GM12878 (cell line): Measurements from ENCODE around the gene DCST1. TPM values are rescaled to one million over a fixed set of nuclear protein-coding genes. Genes with fewer than 3 reads are reported as not detected.
A peak's percentile ranks its signal among the peaks of the same experiment; 100 is the strongest.

Source experiments
- ATAC-seq: fragments of 200-7000 bp; cut with Tn5 transposase; 3 replicates; pipeline ENCODE4 v1.9.1; 2020; ENCODE audit warnings: mild to moderate bottlenecking, moderate library complexity
- BruUV-seq: library from RNA; stranded (reverse); fragments of 400-500 nt; replicated peaks from 2 replicates; lab custom pipeline; 2021; lab: Mats Ljungman, UMichigan
- CTCF ChIA-PET: fragments of 300-600 bp; sonication (Branson Sonifier 250); formaldehyde crosslinking; extraction: SDS; loops from one replicate; lab custom pipeline; 2021; ENCODE audit warnings: inconsistent platforms; lab: Yijun Ruan, JAX
- POLR2A ChIA-PET: fragments of 350-600 bp; formaldehyde crosslinking; extraction: SDS; loops from one replicate; lab custom pipeline; 2021; ENCODE audit warnings: inconsistent platforms; lab: Charles Lee
- RAD21 ChIA-PET: fragments of 300-600 bp; sonication (Branson Sonifier 250); formaldehyde crosslinking; loops from one replicate; lab custom pipeline; 2023; ENCODE audit warnings: antibody characterized with exemption; ENCODE audit not compliant: unreplicated experiment; lab: Charles Lee
- SMC1A ChIA-PET: fragments of 300-600 bp; sonication (Branson Sonifier 250); formaldehyde crosslinking; loops from one replicate; lab custom pipeline; 2023; ENCODE audit not compliant: unreplicated experiment, uncharacterized antibody; lab: Charles Lee
- DNase-seq: peaks from one replicate; pipeline ENCODE4 v3.0.0-alpha.2; 2011; ENCODE audit warnings: low read depth, low spot score
- FAIRE-seq: peaks from 3 replicates; lab custom pipeline; 2011; peaks lifted over from hg19 to GRCh38; lab: Jason Lieb, UNC
- H2AFZ ChIP-seq: 2 replicates; pipeline ENCODE4 v1.6.0; 2011; ENCODE audit warnings: low read depth, low read length, control low read depth; ENCODE audit not compliant: control insufficient read depth
- H3K27ac ChIP-seq: 2 replicates; pipeline ENCODE4 v1.5.1; 2011; ENCODE audit warnings: control low read depth; ENCODE audit not compliant: control insufficient read depth, insufficient read depth
- H3K27me3 ChIP-seq, 2 experiments: replicated peaks in 1 of 2; 2 replicates each; pipeline versions ENCODE4 v1.6.0 to v1.6.1; 2011; ENCODE audit warnings: low read length in 1 of 2; ENCODE audit not compliant: control insufficient read depth in 2 of 2, insufficient read depth in 2 of 2
- H3K36me3 ChIP-seq, 2 experiments: 2 replicates each; pipeline ENCODE4 v1.5.1; 2011; ENCODE audit warnings: low read length in 1 of 2; ENCODE audit not compliant: control insufficient read depth in 2 of 2, insufficient read depth in 2 of 2
- H3K4me1 ChIP-seq: 2 replicates; pipeline ENCODE4 v1.6.1; 2011; ENCODE audit warnings: mild to moderate bottlenecking, low read length, moderate library complexity, mixed read lengths; ENCODE audit not compliant: control insufficient read depth, insufficient read depth
- H3K4me2 ChIP-seq: 2 replicates; pipeline ENCODE4 v1.6.0; 2011; ENCODE audit warnings: control low read depth; ENCODE audit not compliant: control insufficient read depth, insufficient read depth
- H3K4me3 ChIP-seq: fragments of 200-600 bp; sonication (generic); 2 replicates; pipeline ENCODE4 v1.5.1; 2016
- H3K79me2 ChIP-seq: 2 replicates; pipeline ENCODE4 v1.6.0; 2011; ENCODE audit warnings: low read length; ENCODE audit not compliant: control insufficient read depth, insufficient read depth
- H3K9ac ChIP-seq: 2 replicates; pipeline ENCODE4 v1.8.0; 2011; ENCODE audit warnings: low read length, control low read depth, mixed read lengths; ENCODE audit not compliant: control insufficient read depth, insufficient read depth
- H3K9me3 ChIP-seq: replicated peaks from 3 replicates; pipeline ENCODE4 v1.5.1; 2011; ENCODE audit warnings: mild to moderate bottlenecking, low read length; ENCODE audit not compliant: control insufficient read depth, insufficient read depth
- H4K20me1 ChIP-seq: 2 replicates; pipeline ENCODE4 v1.6.0; 2011; ENCODE audit not compliant: control insufficient read depth, insufficient read depth
- CBFB ChIP-seq: IDR thresholded peaks from 2 replicates; pipeline ENCODE4 v1.6.1; 2016; ENCODE audit warnings: antibody characterized with exemption, low read depth
- HCFC1 ChIP-seq: fragments of 150-350 bp; IDR thresholded peaks from 2 replicates; pipeline ENCODE4 v1.6.1; 2014; ENCODE audit warnings: low read length
- KLF5 ChIP-seq: fragments of 450-650 bp; IDR thresholded peaks from 2 replicates; pipeline ENCODE4 v1.6.1; 2014; ENCODE audit warnings: mild to moderate bottlenecking; ENCODE audit not compliant: partially characterized antibody
- MEF2A ChIP-seq: IDR thresholded peaks from 2 replicates; pipeline ENCODE4 v1.6.1; 2011; ENCODE audit warnings: low read depth, mild to moderate bottlenecking, low read length, moderate library complexity; ENCODE audit not compliant: insufficient read depth
- NBN ChIP-seq: fragments of 450-650 bp; IDR thresholded peaks from 2 replicates; pipeline ENCODE4 v1.6.1; 2016
- RAD21 ChIP-seq: IDR thresholded peaks from 2 replicates; pipeline ENCODE4 v1.6.1; 2011; ENCODE audit warnings: mild to moderate bottlenecking, low read depth, low read length, moderate library complexity; ENCODE audit not compliant: insufficient read depth
- SMAD1 ChIP-seq: fragments of 450-650 bp; IDR thresholded peaks from 2 replicates; pipeline ENCODE4 v1.6.1; 2018; ENCODE audit warnings: mild to moderate bottlenecking, low read depth; ENCODE audit not compliant: partially characterized antibody
- SP1 ChIP-seq: IDR thresholded peaks from one replicate; pipeline ENCODE4 v1.6.1; 2011; ENCODE audit warnings: low read depth, low read length
- TBL1XR1 ChIP-seq: IDR thresholded peaks from 2 replicates; pipeline ENCODE4 v1.6.1; 2012; ENCODE audit warnings: low read depth, low read length, improper control_type of control experiment
- USF2 ChIP-seq: IDR thresholded peaks from 2 replicates; pipeline ENCODE4 v1.6.1; 2011; ENCODE audit warnings: low read depth, low read length, improper control_type of control experiment, borderline replicate concordance
- ZBTB4 ChIP-seq: fragments of 450-650 bp; formaldehyde crosslinking; IDR thresholded peaks from 2 replicates; pipeline ENCODE4 v1.4.0; 2022; ENCODE audit warnings: mild to moderate bottlenecking, moderate library complexity
- ZNF207 ChIP-seq: fragments of 450-650 bp; IDR thresholded peaks from 2 replicates; pipeline ENCODE4 v1.6.1; 2014; ENCODE audit warnings: antibody characterized with exemption, mild to moderate bottlenecking, borderline replicate concordance
- WGBS: methylation state at CpG from one replicate; pipeline ENCODE4 v1.1.6; 2016; ENCODE audit warnings: low lambda C conversion rate; ENCODE audit not compliant: insufficient replicate concordance, insufficient coverage; ENCODE audit errors: missing lambda C conversion rate; 5-methylcytosine and 5-hydroxymethylcytosine counted together
- in situ Hi-C: fragments of 300-500 bp; cut with MboI; formaldehyde crosslinking; loops from 9 replicates; pipeline ENCODE4 v1.14.3; 2018; ENCODE audit warnings: mixed read lengths
- intact Hi-C: fragments of 100-400 bp; cut with micrococcal nuclease; formaldehyde crosslinking; loops from one replicate; pipeline ENCODE4 v1.14.2; 2022; ENCODE audit not compliant: unreplicated experiment
- polyA plus RNA-seq, 11 experiments: library from polyadenylated mRNA; depleted of rRNA in 4 of 11; unstranded in 6 of 11; stranded (reverse) in 5 of 11; fragments of >200 nt; fragmentation: Nextera tagmentation in 4 of 11; fragmentation: Illumina TruSeq in 1 of 11; extraction: Ambion mirVana in 4 of 11; extraction: Trizol in 1 of 11; gene quantifications; 1 replicate in 1 of 11; 2 replicates in 10 of 11; pipeline versions ENCODE4 v1.2.1 to v1.2.3, GENCODE V29; 2011 to 2016; ENCODE audit warnings: inconsistent platforms in 2 of 11, missing spikeins in 2 of 11, low read depth in 1 of 11
- total RNA-seq, 4 experiments: library from RNA; depleted of rRNA in 3 of 4; stranded (reverse); fragments of >200 nt in 3 of 4; fragmentation: Illumina TruSeq in 1 of 4; extraction: Trizol in 1 of 4; gene quantifications; 2 replicates each; pipeline versions ENCODE4 v1.2.1 to v1.2.3, GENCODE V29; 2013 to 2021
- TF ChIP-seq, protein P1 (sequence below), 3 experiments: IDR thresholded peaks in 2 of 3; conservative IDR thresholded peaks in 1 of 3; 2 replicates each; pipeline ENCODE4 v1.5.1; 2011; ENCODE audit warnings: low read depth in 3 of 3, low read length in 3 of 3, mild to moderate bottlenecking in 3 of 3, control low read depth in 2 of 3, moderate library complexity in 2 of 3, inconsistent platforms in 1 of 3, mixed read lengths in 1 of 3; ENCODE audit not compliant: control insufficient read depth in 2 of 3, insufficient read depth in 1 of 3; ENCODE audit errors: extremely low read depth in 1 of 3
- TF ChIP-seq, protein P2 (sequence below): IDR thresholded peaks from 2 replicates; pipeline ENCODE4 v1.6.1; 2012; ENCODE audit warnings: low read depth, low read length, improper control_type of control experiment

DCST1 gene
- total and polyA plus RNA-seq, 10 of the 15 experiments (the other 5 are each of a cell fraction or from before 2014, with no cell fraction given): not detected

- TF ChIP-seq ZBTB4 (CRISPR knock-in tag) (no peak), CBFB (no peak)
- TF ChIP-seq, all 136 proteins: peak for 0
Observed at GRCh38 chr1:154987326-154987725, 46.3 kb upstream of the DCST1 start (continued).

DNA sequence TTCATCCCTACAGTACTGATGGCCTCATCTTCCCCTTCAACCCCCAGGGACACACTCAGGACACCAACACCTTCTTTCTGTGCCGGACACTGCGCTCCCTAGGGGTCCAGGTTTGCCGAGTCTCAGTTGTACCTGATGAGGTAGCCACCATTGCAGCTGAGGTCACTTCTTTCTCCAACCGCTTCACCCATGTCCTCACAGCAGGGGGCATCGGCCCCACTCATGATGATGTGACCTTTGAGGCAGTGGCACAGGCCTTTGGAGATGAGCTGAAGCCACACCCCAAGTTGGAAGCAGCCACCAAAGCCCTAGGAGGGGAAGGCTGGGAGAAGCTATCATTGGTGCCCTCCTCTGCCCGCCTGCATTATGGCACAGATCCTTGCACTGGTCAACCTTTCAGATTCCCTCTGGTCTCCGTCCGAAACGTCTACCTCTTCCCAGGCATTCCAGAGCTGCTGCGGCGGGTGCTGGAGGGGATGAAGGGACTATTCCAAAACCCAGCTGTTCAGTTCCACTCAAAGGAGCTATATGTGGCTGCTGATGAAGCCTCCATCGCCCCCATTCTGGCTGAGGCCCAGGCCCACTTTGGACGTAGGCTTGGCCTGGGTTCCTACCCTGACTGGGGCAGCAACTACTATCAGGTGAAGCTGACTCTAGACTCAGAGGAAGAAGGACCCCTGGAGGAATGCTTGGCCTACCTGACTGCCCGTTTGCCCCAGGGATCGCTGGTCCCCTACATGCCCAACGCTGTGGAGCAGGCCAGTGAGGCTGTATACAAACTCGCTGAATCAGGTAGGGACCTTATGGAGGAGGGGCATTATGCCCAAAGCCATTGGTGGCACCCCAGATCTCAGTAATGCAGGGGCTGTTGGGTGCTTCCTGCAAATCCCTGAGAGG, 45.3 kb upstream of the DCST1 start:
- no peak overlapping the region for H3K4me3 ChIP-seq
- intact Hi-C loops (no loop called here), in situ Hi-C loops (no loop called here)
- H3K4me1 ChIP-seq: no peaks in the 10 kb centered on the region
- RAD21 ChIA-PET: interaction anchor here (1.5 to 1.7 kb wide), 2 partner anchors 12 to 29 kb away, joined by 5 to 7 read pairs; no protein-coding TSS in a partner anchor
- no peak for ATAC-seq
- no peak overlapping the region for H3K9ac ChIP-seq
- DNase-seq: no peak
- peaks cover 15 to 17% of the 10 kb centered on the region in 2 experiments; a peak in 3 of 4 replicates for H3K36me3 ChIP-seq
- SMC1A ChIA-PET: interaction anchor here (0.6 to 1.5 kb wide), 4 partner anchors 23 to 442 kb away, joined by 3 to 4 read pairs (median 3); no protein-coding TSS in a partner anchor
- no peak overlapping the region for H3K4me2 ChIP-seq
- FAIRE-seq: no peak
- 92% methylated on average over 17 of the region's 17 CpGs for WGBS
- no peaks in the 10 kb centered on the region for H3K9me3 ChIP-seq
- CTCF ChIA-PET: interaction anchor here (0.6 to 20.6 kb wide), 7 partner anchors 8 to 75 kb away, joined by 3 to 226 read pairs (median 3); partner anchors contain the start of genes LENEP and ZBTB7B
- peaks cover 16% of the 10 kb centered on the region for H3K79me2 ChIP-seq
- POLR2A ChIA-PET: interaction anchor here (0.8 to 1.2 kb wide), 5 partner anchors 11 to 130 kb away, joined by 3 to 4 read pairs (median 3); no protein-coding TSS in a partner anchor
- H4K20me1 ChIP-seq: no peaks in the 10 kb centered on the region
- no peaks in the 10 kb centered on the region for H3K27me3 ChIP-seq
- no peak overlapping the region for H2AFZ ChIP-seq
- BruUV-seq: no TSS peak
- no peak overlapping the region for H3K27ac ChIP-seq
- TF ChIP-seq, protein P1, sequence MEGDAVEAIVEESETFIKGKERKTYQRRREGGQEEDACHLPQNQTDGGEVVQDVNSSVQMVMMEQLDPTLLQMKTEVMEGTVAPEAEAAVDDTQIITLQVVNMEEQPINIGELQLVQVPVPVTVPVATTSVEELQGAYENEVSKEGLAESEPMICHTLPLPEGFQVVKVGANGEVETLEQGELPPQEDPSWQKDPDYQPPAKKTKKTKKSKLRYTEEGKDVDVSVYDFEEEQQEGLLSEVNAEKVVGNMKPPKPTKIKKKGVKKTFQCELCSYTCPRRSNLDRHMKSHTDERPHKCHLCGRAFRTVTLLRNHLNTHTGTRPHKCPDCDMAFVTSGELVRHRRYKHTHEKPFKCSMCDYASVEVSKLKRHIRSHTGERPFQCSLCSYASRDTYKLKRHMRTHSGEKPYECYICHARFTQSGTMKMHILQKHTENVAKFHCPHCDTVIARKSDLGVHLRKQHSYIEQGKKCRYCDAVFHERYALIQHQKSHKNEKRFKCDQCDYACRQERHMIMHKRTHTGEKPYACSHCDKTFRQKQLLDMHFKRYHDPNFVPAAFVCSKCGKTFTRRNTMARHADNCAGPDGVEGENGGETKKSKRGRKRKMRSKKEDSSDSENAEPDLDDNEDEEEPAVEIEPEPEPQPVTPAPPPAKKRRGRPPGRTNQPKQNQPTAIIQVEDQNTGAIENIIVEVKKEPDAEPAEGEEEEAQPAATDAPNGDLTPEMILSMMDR (IDR thresholded peaks at IDR 0.05 in 2 of 3, conservative IDR thresholded peaks at IDR 0.05 in 1 of 3; ENCODE audit: control insufficient read depth in 2 of 3, extremely low read depth in 1 of 3, insufficient read depth in 1 of 3, low read depth in 3 of 3, low read length in 3 of 3): peak in 2 of 3 experiments; percentile 16 to 34; a peak in 2 of 6 replicates
- TF ChIP-seq MEF2A (no peak), ZNF207 (no peak), NBN (no peak), TBL1XR1 (no peak), KLF5 (no peak), SMAD1 (no peak), USF2 (no peak), SP1 (no peak), HCFC1 (no peak), RAD21 (peak; percentile 22; the same call in 1 of the 2 replicates)
- TF ChIP-seq, protein P2, sequence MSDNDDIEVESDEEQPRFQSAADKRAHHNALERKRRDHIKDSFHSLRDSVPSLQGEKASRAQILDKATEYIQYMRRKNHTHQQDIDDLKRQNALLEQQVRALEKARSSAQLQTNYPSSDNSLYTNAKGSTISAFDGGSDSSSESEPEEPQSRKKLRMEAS: no peak
